COLO668 (cell line): ENCODE data around the gene NSG2.
"Not testable (repeated sequence)": the region's sequence is repeated elsewhere in the genome, so short reads cannot be mapped to it uniquely, and the experiment has no call there.

ENCODE experiments used
- DNase-seq: peaks from one replicate; lab custom pipeline; 2025; ENCODE audit not compliant: unreplicated experiment; lab: John Stamatoyannopoulos, UW

Gene NSG2

GRCh38 chr5:174098694-174099093, 53.2 kb downstream of the NSG2 start:
- DNase-seq = no peak

- no peak for DNase-seq
Measured at GRCh38 chr5:174100490-174100889, 55.0 kb downstream of the NSG2 start.

- peak; percentile 7 for DNase-seq
Measured at GRCh38 chr5:174101195-174101730, 55.8 kb downstream of the NSG2 start.

DNA sequence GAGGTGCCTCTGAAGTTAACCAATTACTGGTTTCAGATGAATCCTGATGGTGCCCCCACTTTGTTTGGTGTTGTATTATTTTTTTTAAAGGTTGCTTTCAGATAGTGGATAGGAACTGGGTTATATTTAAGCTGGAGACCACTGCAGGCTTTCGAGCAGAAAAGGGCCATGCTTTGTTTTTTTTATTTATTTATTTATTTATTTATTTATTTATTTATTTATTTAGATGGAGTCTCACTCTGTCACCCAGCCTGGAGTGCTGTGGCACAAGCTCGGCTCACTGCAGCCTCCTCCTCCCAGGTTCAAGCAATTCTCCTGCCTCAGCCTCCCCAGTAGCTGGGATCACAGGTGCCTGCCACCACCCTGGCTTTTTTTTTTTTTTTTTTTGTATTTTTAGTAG, 57.1 kb downstream of the NSG2 start:
- DNase-seq = not testable (repeated sequence)

GRCh38 chr5:174106997-174107655, 61.6 kb downstream of the NSG2 start:
- DNase-seq = no peak

- DNase-seq = no peak
Measured at GRCh38 chr5:174108745-174109144, 63.2 kb downstream of the NSG2 start.

GRCh38 chr5:174109698-174110260, 64.3 kb downstream of the NSG2 start:
- no peak for DNase-seq

- DNase-seq = no peak
Measured at GRCh38 chr5:174110310-174110709, 64.8 kb downstream of the NSG2 start.

DNA sequence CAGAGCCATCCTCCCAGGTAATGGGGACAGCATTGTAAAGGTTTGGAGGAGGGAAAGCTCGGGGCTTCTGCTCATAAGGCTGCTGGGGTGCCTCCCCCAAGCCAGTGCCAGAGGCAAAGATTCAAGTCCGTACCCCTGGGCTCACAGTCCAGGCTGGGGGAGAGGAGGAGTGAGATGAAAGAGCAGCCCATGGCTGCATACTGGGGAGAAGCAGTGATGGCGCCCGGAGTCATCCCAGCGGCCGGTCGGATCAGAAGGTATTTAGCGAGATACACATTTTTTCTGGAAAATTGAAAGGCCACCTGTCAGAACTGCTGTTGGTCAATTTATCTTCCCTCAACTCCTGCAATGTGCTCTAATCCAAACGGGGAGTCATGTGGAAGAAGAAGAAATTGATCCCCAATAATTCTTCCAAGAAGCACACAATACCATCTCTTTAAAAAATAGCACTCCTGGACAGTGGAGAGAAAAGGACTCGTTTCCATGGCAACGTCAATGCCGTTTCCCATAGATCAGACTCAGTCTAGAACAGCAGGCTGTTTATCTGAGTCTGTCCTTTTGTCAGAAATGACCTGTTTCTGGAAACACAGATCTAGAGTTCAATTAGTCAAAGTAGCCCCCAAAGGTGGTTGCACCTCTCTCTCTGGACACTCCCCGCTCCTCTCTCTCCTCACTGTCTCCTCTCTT, 65.9 kb downstream of the NSG2 start:
- no peak for DNase-seq

DNA sequence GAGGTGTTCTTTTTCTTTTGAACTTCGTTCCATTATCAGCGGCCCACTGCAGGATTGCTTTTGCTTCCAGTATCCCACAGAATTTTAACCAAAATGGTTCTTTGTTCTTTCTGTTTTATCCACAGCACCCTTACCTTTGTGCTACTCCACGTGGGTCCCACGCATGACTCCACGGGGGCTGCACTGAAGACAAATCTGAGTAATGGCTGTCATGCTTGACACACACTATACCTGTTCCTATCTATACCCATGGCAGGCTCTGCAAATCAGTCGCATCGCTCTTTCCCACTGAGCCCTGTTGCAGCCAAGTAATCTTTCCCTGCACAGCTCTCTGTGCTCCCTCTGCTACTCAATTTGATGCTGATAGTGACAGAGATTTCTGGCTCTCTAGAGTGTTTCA, 69.7 kb downstream of the NSG2 start:
- DNase-seq = no peak

GRCh38 chr5:174118823-174119467, 73.4 kb downstream of the NSG2 start:
- no peak for DNase-seq

DNA sequence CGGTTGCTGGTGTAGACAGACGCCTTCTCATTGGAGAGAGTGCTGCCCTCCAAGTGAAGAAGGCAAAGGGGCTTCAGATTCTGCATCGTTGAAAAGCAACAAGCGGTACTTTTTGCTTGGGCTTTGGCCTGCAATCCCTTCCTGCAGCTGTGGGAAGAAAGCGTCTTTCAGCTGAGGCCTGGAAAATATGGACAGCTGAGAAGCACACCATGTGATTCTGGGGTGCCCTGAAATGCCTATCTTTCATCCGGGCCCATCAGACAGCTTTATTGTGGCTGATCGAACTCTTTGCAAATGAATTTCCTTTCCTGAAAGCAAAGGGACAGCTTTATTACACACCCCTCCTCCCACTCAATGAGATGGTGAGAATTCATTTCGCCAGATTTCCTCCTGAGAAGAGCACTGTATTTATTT, 74.0 kb downstream of the NSG2 start:
- DNase-seq = no peak

- DNase-seq = no peak
Measured at GRCh38 chr5:174120401-174121005, 75.0 kb downstream of the NSG2 start.

GRCh38 chr5:174134545-174134944, 89.0 kb downstream of the NSG2 start:
- no peak for DNase-seq

GRCh38 chr5:174139623-174140022, 94.1 kb downstream of the NSG2 start:
- DNase-seq = no peak

DNA sequence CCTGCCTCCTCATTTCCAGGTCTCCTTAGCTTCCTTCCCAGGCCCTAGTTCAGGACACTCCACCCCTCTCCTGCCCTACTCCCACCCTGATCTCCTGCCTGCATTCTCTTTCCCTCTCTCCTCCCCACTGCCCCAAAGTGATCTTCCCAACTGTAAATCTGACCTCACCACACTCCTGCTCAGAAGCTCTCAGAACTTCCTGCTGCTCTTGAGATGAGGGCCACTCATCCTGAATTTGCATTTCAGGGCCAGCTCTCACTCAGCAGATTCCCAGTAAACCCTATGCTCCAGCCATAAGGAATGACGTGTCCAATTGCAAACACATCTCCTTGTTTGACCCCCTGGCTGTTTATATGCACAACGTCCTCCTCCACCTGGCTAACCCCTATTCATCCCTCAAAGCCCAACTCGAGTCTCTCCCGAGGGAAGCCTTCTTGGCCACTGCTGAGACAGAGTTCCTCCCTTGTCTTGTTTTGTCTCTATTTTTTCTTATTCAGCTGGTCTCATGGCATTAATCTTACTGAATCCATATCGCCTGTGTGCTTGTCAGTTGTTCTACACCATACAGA, 95.0 kb downstream of the NSG2 start:
- peak; percentile 4 for DNase-seq

- no peak for DNase-seq
Measured at GRCh38 chr5:174141398-174141797, 95.9 kb downstream of the NSG2 start.

- DNase-seq = no peak
Measured at GRCh38 chr5:174145091-174145490, 99.6 kb downstream of the NSG2 start.

GRCh38 chr5:174145821-174146220, 100.3 kb downstream of the NSG2 start:
- DNase-seq = peak; percentile 78

DNA sequence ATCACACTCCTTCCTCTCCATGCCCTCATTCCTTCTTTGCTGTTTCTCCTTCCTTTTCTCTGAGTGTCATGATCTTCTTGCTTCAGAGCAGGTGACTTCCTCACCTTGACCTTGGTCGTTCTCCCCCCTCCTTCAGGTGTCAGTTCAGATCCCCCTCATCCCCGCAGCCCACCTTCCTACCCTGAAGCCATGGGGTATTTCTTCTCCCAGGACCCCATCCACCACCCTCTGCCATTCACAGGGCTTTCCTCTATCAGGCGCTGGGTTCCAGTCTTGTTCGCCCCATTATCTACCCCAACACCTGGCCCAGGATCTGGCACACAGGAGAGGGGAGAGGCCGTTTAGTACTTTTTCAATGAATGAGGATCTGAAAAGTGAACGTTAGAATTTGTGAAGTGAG, 101.0 kb downstream of the NSG2 start:
- DNase-seq = no peak

- DNase-seq = peak; percentile 82
Measured at GRCh38 chr5:174147012-174147411, 101.5 kb downstream of the NSG2 start.
